Endothelial cell of umbilical vein (primary cell): ENCODE measurements around the gene FOCAD.

ENCODE experiments used
- CTCF ChIP-seq, 2 donors: IDR thresholded peaks; 1 replicate in 1 of 2; 2 replicates in 1 of 2; pipeline ENCODE4 v1.5.1; 2011; ENCODE audit warnings: low read length in 2 of 2, mild to moderate bottlenecking in 2 of 2, moderate library complexity in 2 of 2, control low read depth in 1 of 2, inconsistent platforms in 1 of 2, low read depth in 1 of 2; ENCODE audit not compliant: insufficient read depth in 1 of 2; ENCODE audit errors: extremely low read depth in 1 of 2
- EZH2 ChIP-seq: IDR thresholded peaks from 2 replicates; pipeline ENCODE4 v1.6.1; 2012; ENCODE audit warnings: borderline replicate concordance, low read depth, mild to moderate bottlenecking, moderate library complexity, low read length, inconsistent platforms; ENCODE audit not compliant: severe bottlenecking
- FOS ChIP-seq: IDR thresholded peaks from 2 replicates; pipeline ENCODE4 v1.6.1; 2011; ENCODE audit warnings: mild to moderate bottlenecking, low read length, moderate library complexity, borderline replicate concordance; ENCODE audit not compliant: insufficient read depth
- GATA2 ChIP-seq: IDR thresholded peaks from 2 replicates; pipeline ENCODE4 v1.7.0; 2011; ENCODE audit warnings: low read depth, mild to moderate bottlenecking, moderate library complexity, mixed read lengths, low read length; ENCODE audit not compliant: insufficient read length, insufficient read depth
- JUN ChIP-seq: IDR thresholded peaks from 2 replicates; pipeline ENCODE4 v1.6.1; 2011; ENCODE audit warnings: borderline replicate concordance, low read depth; ENCODE audit not compliant: insufficient read length, insufficient read depth
- MAX ChIP-seq: IDR thresholded peaks from 2 replicates; pipeline ENCODE4 v1.6.1; 2011; ENCODE audit not compliant: insufficient read depth, insufficient read length
- MYC ChIP-seq: IDR thresholded peaks from one replicate; pipeline ENCODE4 v1.6.1; 2011; ENCODE audit warnings: mild to moderate bottlenecking, low read depth, low read length
- POLR2A ChIP-seq: IDR thresholded peaks from 2 replicates; pipeline ENCODE4 v1.6.1; 2012; ENCODE audit warnings: low read depth, mild to moderate bottlenecking, control low read depth, low read length
- POLR2AphosphoS5 ChIP-seq: IDR thresholded peaks from 2 replicates; pipeline ENCODE4 v1.6.1; 2012; ENCODE audit warnings: low read depth, mild to moderate bottlenecking, control low read depth, low read length, moderate library complexity; ENCODE audit not compliant: insufficient read depth

GRCh38 chr9:20684035-20684874 lies at the start of gene FOCAD:
- TF ChIP-seq CTCF (IDR thresholded peaks at IDR 0.05; ENCODE audit: extremely low read depth in 1 of 2, insufficient read depth in 1 of 2, low read depth in 1 of 2, low read length in 2 of 2) (no peak), EZH2 (no peak), POLR2A (peak; percentile 97), GATA2 (no peak), POLR2AphosphoS5 (peak; percentile 95), MAX (no peak), JUN (peak; percentile 69), MYC (no peak), FOS (peak; percentile 84)
